C4-2B (cell line): ENCODE results near the gene ENAH.
"Not testable (repeated sequence)": the region's sequence is repeated elsewhere in the genome, so short reads cannot be mapped to it uniquely, and the experiment has no call there.

Experiments
- H3K27ac ChIP-seq: fragments of 450-650 bp; 2 replicates; pipeline ENCODE4 v1.5.1; 2017
- CTCF ChIP-seq: fragments of 450-650 bp; conservative IDR thresholded peaks from 2 replicates; pipeline ENCODE4 v1.5.1; 2017; ENCODE audit warnings: mild to moderate bottlenecking
- ZFX ChIP-seq: fragments of 450-650 bp; IDR thresholded peaks from 2 replicates; pipeline ENCODE4 v1.6.1; 2017

The ENAH gene

GRCh38 chr1:225642177-225642576 is 10.7 kb downstream of the ENAH start:
- H3K27ac ChIP-seq = no peak overlapping the region
- TF ChIP-seq ZFX (no peak), CTCF (no peak)

- no peak overlapping the region for H3K27ac ChIP-seq
- TF ChIP-seq ZFX (no peak), CTCF (no peak)
Measured at GRCh38 chr1:225638853-225639252, 14.1 kb downstream of the ENAH start.

- TF ChIP-seq CTCF (no peak), ZFX (no peak)
- no peak overlapping the region for H3K27ac ChIP-seq
Measured at GRCh38 chr1:225637651-225638199, 15.2 kb downstream of the ENAH start.

- not testable (repeated sequence) for H3K27ac ChIP-seq
Measured at GRCh38 chr1:225636992-225637391, 15.9 kb downstream of the ENAH start.

- TF ChIP-seq ZFX (no peak), CTCF (no peak)
Measured at GRCh38 chr1:225635649-225636048, 17.3 kb downstream of the ENAH start.

GRCh38 chr1:225632836-225633235 is 20.1 kb downstream of the ENAH start:
- H3K27ac ChIP-seq = not testable (repeated sequence)

More at GRCh38 chr1:225635649-225636048, 17.3 kb downstream of the ENAH start:
- H3K27ac ChIP-seq = no peak overlapping the region

GRCh38 chr1:225631021-225631663 is 21.8 kb downstream of the ENAH start:
- TF ChIP-seq CTCF (no peak), ZFX (no peak)
- no peak overlapping the region for H3K27ac ChIP-seq

GRCh38 chr1:225629483-225629882 is 23.4 kb downstream of the ENAH start:
- no peak overlapping the region for H3K27ac ChIP-seq
- TF ChIP-seq ZFX (no peak), CTCF (no peak)

GRCh38 chr1:225628794-225629193 is 24.1 kb downstream of the ENAH start:
- not testable (repeated sequence) for H3K27ac ChIP-seq
